ENCODE data around the gene WWOX.

WWOX gene

GRCh38 chr16:78249832-78250231 is 150.4 kb downstream of the WWOX start:
- no peak overlapping the region for H3K4me3 Mint-ChIP-seq
- H3K27ac Mint-ChIP-seq, result no peak overlapping the region
- H3K27me3 Mint-ChIP-seq (ENCODE audit: low read depth), result no peaks in the 10 kb centered on the region
- H3K9me3 Mint-ChIP-seq, result no peaks in the 10 kb centered on the region
- H3K4me1 Mint-ChIP-seq (ENCODE audit: low read depth), result no peaks in the 10 kb centered on the region
- DNase-seq (ENCODE audit: low spot score), result no peak
- no peaks in the 10 kb centered on the region for H3K36me3 Mint-ChIP-seq (ENCODE audit: low read depth)

- Mint-ChIP-seq H3K36me3 (ENCODE audit: low read depth) (no peaks in the 10 kb centered on the region), H3K27ac (no peak overlapping the region), H3K4me1 (ENCODE audit: low read depth) (no peaks in the 10 kb centered on the region), H3K27me3 (ENCODE audit: low read depth) (no peaks in the 10 kb centered on the region), H3K4me3 (no peak overlapping the region), H3K9me3 (no peaks in the 10 kb centered on the region)
- DNase-seq (ENCODE audit: low spot score), result no peak
Measured at GRCh38 chr16:78251115-78251514, 151.7 kb downstream of the WWOX start.

GRCh38 chr16:78252757-78253156 is 153.3 kb downstream of the WWOX start:
- Mint-ChIP-seq H3K27me3 (ENCODE audit: low read depth) (no peaks in the 10 kb centered on the region), H3K4me1 (ENCODE audit: low read depth) (no peaks in the 10 kb centered on the region), H3K27ac (no peak overlapping the region), H3K4me3 (no peak overlapping the region), H3K9me3 (no peaks in the 10 kb centered on the region), H3K36me3 (ENCODE audit: low read depth) (no peaks in the 10 kb centered on the region)
- DNase-seq (ENCODE audit: low spot score), result no peak

GRCh38 chr16:78254841-78255240 is 155.4 kb downstream of the WWOX start:
- H3K4me1 Mint-ChIP-seq (ENCODE audit: low read depth), result no peaks in the 10 kb centered on the region
- no peak overlapping the region for H3K27ac Mint-ChIP-seq

GRCh38 chr16:78256686-78257375 is 157.4 kb downstream of the WWOX start:
- H3K27ac Mint-ChIP-seq, result no peak overlapping the region
- H3K9me3 Mint-ChIP-seq, result no peaks in the 10 kb centered on the region
- DNase-seq (ENCODE audit: low spot score), result no peak
- no peaks in the 10 kb centered on the region for H3K27me3 Mint-ChIP-seq (ENCODE audit: low read depth)
- no peak overlapping the region for H3K4me3 Mint-ChIP-seq
- no peaks in the 10 kb centered on the region for H3K36me3 Mint-ChIP-seq (ENCODE audit: low read depth)
- H3K4me1 Mint-ChIP-seq (ENCODE audit: low read depth), result no peaks in the 10 kb centered on the region

More at GRCh38 chr16:78254841-78255240, 155.4 kb downstream of the WWOX start:
- H3K4me3 Mint-ChIP-seq, result no peak overlapping the region
- no peaks in the 10 kb centered on the region for H3K36me3 Mint-ChIP-seq (ENCODE audit: low read depth)
- no peak for DNase-seq (ENCODE audit: low spot score)
- no peaks in the 10 kb centered on the region for H3K9me3 Mint-ChIP-seq
- no peaks in the 10 kb centered on the region for H3K27me3 Mint-ChIP-seq (ENCODE audit: low read depth)

GRCh38 chr16:78257376-78257728 is 157.9 kb downstream of the WWOX start:
- DNase-seq (ENCODE audit: low spot score), result no peak
- Mint-ChIP-seq H3K9me3 (no peaks in the 10 kb centered on the region), H3K27ac (no peak overlapping the region), H3K4me1 (ENCODE audit: low read depth) (no peaks in the 10 kb centered on the region), H3K27me3 (ENCODE audit: low read depth) (no peaks in the 10 kb centered on the region), H3K36me3 (ENCODE audit: low read depth) (no peaks in the 10 kb centered on the region), H3K4me3 (no peak overlapping the region)

GRCh38 chr16:78258375-78259065 is 159.1 kb downstream of the WWOX start:
- H3K9me3 Mint-ChIP-seq, result no peaks in the 10 kb centered on the region
- H3K4me1 Mint-ChIP-seq (ENCODE audit: low read depth), result no peaks in the 10 kb centered on the region
- no peaks in the 10 kb centered on the region for H3K27me3 Mint-ChIP-seq (ENCODE audit: low read depth)
- no peak overlapping the region for H3K27ac Mint-ChIP-seq
- DNase-seq (ENCODE audit: low spot score), result no peak
- no peaks in the 10 kb centered on the region for H3K36me3 Mint-ChIP-seq (ENCODE audit: low read depth)
- H3K4me3 Mint-ChIP-seq, result no peak overlapping the region

GRCh38 chr16:78259873-78260272 is 160.4 kb downstream of the WWOX start:
- Mint-ChIP-seq H3K36me3 (ENCODE audit: low read depth) (no peaks in the 10 kb centered on the region), H3K27ac (no peak overlapping the region), H3K27me3 (ENCODE audit: low read depth) (no peaks in the 10 kb centered on the region), H3K4me3 (no peak overlapping the region), H3K4me1 (ENCODE audit: low read depth) (no peaks in the 10 kb centered on the region), H3K9me3 (no peaks in the 10 kb centered on the region)
- DNase-seq (ENCODE audit: low spot score), result no peak

- Mint-ChIP-seq H3K4me3 (no peak overlapping the region), H3K36me3 (ENCODE audit: low read depth) (no peaks in the 10 kb centered on the region), H3K27me3 (ENCODE audit: low read depth) (no peaks in the 10 kb centered on the region), H3K4me1 (ENCODE audit: low read depth) (no peaks in the 10 kb centered on the region), H3K9me3 (no peaks in the 10 kb centered on the region), H3K27ac (no peak overlapping the region)
- no peak for DNase-seq (ENCODE audit: low spot score)
Measured at GRCh38 chr16:78264642-78265041, 165.2 kb downstream of the WWOX start.

GRCh38 chr16:78269256-78269655 is 169.8 kb downstream of the WWOX start:
- no peak overlapping the region for H3K27ac Mint-ChIP-seq
- H3K4me1 Mint-ChIP-seq (ENCODE audit: low read depth), result no peaks in the 10 kb centered on the region
- no peaks in the 10 kb centered on the region for H3K27me3 Mint-ChIP-seq (ENCODE audit: low read depth)
- no peak overlapping the region for H3K4me3 Mint-ChIP-seq
- no peaks in the 10 kb centered on the region for H3K9me3 Mint-ChIP-seq
- no peak for DNase-seq (ENCODE audit: low spot score)
- no peaks in the 10 kb centered on the region for H3K36me3 Mint-ChIP-seq (ENCODE audit: low read depth)

- no peak overlapping the region for H3K27ac Mint-ChIP-seq
- no peaks in the 10 kb centered on the region for H3K9me3 Mint-ChIP-seq
- H3K27me3 Mint-ChIP-seq (ENCODE audit: low read depth), result no peaks in the 10 kb centered on the region
- H3K36me3 Mint-ChIP-seq (ENCODE audit: low read depth), result no peaks in the 10 kb centered on the region
- no peak for DNase-seq (ENCODE audit: low spot score)
- no peak overlapping the region for H3K4me3 Mint-ChIP-seq
- no peaks in the 10 kb centered on the region for H3K4me1 Mint-ChIP-seq (ENCODE audit: low read depth)
Measured at GRCh38 chr16:78271981-78272380, 172.5 kb downstream of the WWOX start.

- Mint-ChIP-seq H3K4me1 (ENCODE audit: low read depth) (no peaks in the 10 kb centered on the region), H3K4me3 (no peak overlapping the region), H3K36me3 (ENCODE audit: low read depth) (no peaks in the 10 kb centered on the region), H3K9me3 (no peaks in the 10 kb centered on the region), H3K27me3 (ENCODE audit: low read depth) (no peaks in the 10 kb centered on the region), H3K27ac (no peak overlapping the region)
- no peak for DNase-seq (ENCODE audit: low spot score)
Measured at GRCh38 chr16:78274771-78275170, 175.3 kb downstream of the WWOX start.

GRCh38 chr16:78275420-78275819 is 176.0 kb downstream of the WWOX start:
- no peak for DNase-seq (ENCODE audit: low spot score)
- Mint-ChIP-seq H3K9me3 (no peaks in the 10 kb centered on the region), H3K27me3 (ENCODE audit: low read depth) (no peaks in the 10 kb centered on the region), H3K36me3 (ENCODE audit: low read depth) (no peaks in the 10 kb centered on the region), H3K27ac (no peak overlapping the region), H3K4me3 (no peak overlapping the region), H3K4me1 (ENCODE audit: low read depth) (no peaks in the 10 kb centered on the region)

- no peak for DNase-seq (ENCODE audit: low spot score)
- no peak overlapping the region for H3K27ac Mint-ChIP-seq
- no peaks in the 10 kb centered on the region for H3K36me3 Mint-ChIP-seq (ENCODE audit: low read depth)
- H3K27me3 Mint-ChIP-seq (ENCODE audit: low read depth), result no peaks in the 10 kb centered on the region
- no peaks in the 10 kb centered on the region for H3K9me3 Mint-ChIP-seq
- H3K4me3 Mint-ChIP-seq, result no peak overlapping the region
- no peaks in the 10 kb centered on the region for H3K4me1 Mint-ChIP-seq (ENCODE audit: low read depth)
Measured at GRCh38 chr16:78277321-78278055, 178.0 kb downstream of the WWOX start.
